HepG2 (cell line): ENCODE measurements around the gene PARP6. TPM values are rescaled to one million over a fixed set of nuclear protein-coding genes. Genes with fewer than 3 reads are reported as not detected.

Source experiments
- ATAC-seq: fragments of 200-7000 bp; cut with Tn5 transposase; 3 replicates; pipeline ENCODE4 v1.9.1; 2020; ENCODE audit warnings: mild to moderate bottlenecking, moderate library complexity
- BruUV-seq: library from RNA; stranded (reverse); fragments of 400-500 nt; replicated peaks from 2 replicates; lab custom pipeline; 2021; lab: Mats Ljungman, UMichigan
- CTCF ChIA-PET: fragments of 300-600 bp; formaldehyde crosslinking; extraction: SDS; loops from one replicate; lab custom pipeline; 2021; ENCODE audit warnings: low total read pairs, inconsistent platforms, low intra/inter-chr PET ratio; lab: Yijun Ruan, JAX
- POLR2A ChIA-PET: fragments of 350-600 bp; sonication (Branson Sonifier 250); formaldehyde crosslinking; loops from one replicate; lab custom pipeline; 2020; ENCODE audit warnings: antibody characterized with exemption, inconsistent platforms; lab: Yijun Ruan, JAX
- DNase-seq: peaks from one replicate; pipeline ENCODE4 v3.0.0-alpha.2; 2015; ENCODE audit warnings: low spot score
- FAIRE-seq: peaks from 3 replicates; lab custom pipeline; 2011; peaks lifted over from hg19 to GRCh38; lab: Jason Lieb, UNC
- H2AFZ ChIP-seq: one replicate; pipeline ENCODE4 v1.6.1; 2011; ENCODE audit warnings: low read length, inconsistent platforms
- H3K27ac ChIP-seq: fragments of 300-600 bp; 3 replicates; pipeline ENCODE4 v1.8.0; 2011; ENCODE audit warnings: mixed run types, mild to moderate bottlenecking, mixed read lengths, low read length, inconsistent platforms; ENCODE audit not compliant: insufficient read depth; ENCODE audit errors: extremely low read length
- H3K27me3 ChIP-seq, 2 experiments: fragments of 200-600 bp in 1 of 2; 2 replicates in 1 of 2; 3 replicates in 1 of 2; pipeline versions ENCODE4 v1.6.0 to v1.8.0; 2011; ENCODE audit warnings: low read length in 2 of 2, mild to moderate bottlenecking in 2 of 2, moderate library complexity in 2 of 2, inconsistent platforms in 1 of 2; ENCODE audit not compliant: insufficient read depth in 2 of 2, control insufficient read depth in 1 of 2
- H3K36me3 ChIP-seq, 2 experiments: fragments of 200-600 bp in 1 of 2; replicated peaks in 1 of 2; 2 replicates in 1 of 2; 3 replicates in 1 of 2; pipeline versions ENCODE4 v1.5.1 to v1.8.0; 2011; ENCODE audit warnings: low read length in 2 of 2, inconsistent platforms in 1 of 2; ENCODE audit not compliant: insufficient read depth in 2 of 2, control insufficient read depth in 1 of 2
- H3K4me1 ChIP-seq: 2 replicates; pipeline ENCODE4 v1.5.1; 2012; ENCODE audit warnings: low read length, inconsistent platforms; ENCODE audit not compliant: insufficient read depth
- H3K4me2 ChIP-seq: 2 replicates; pipeline ENCODE4 v1.6.0; 2011; ENCODE audit warnings: low read depth, low read length, inconsistent platforms
- H3K4me3 ChIP-seq, 3 experiments: fragments of 200-600 bp in 1 of 3; sonication (generic), shearing (Covaris generic) in 1 of 3; replicated peaks in 1 of 3; 2 replicates each; pipeline ENCODE4 v1.5.1; 2011 to 2016; ENCODE audit warnings: low read length in 3 of 3, inconsistent platforms in 2 of 3, low read depth in 2 of 3, mild to moderate bottlenecking in 2 of 3, control low read depth in 1 of 3, mixed read lengths in 1 of 3; ENCODE audit not compliant: insufficient read depth in 1 of 3
- H3K79me2 ChIP-seq: one replicate; pipeline ENCODE4 v1.6.1; 2011; ENCODE audit warnings: low read length, inconsistent platforms; ENCODE audit not compliant: insufficient read depth
- H3K9ac ChIP-seq: 2 replicates; pipeline ENCODE4 v1.6.0; 2011; ENCODE audit warnings: mild to moderate bottlenecking, low read depth, low read length, inconsistent platforms; ENCODE audit not compliant: insufficient read depth
- H3K9me3 ChIP-seq: 2 replicates; pipeline ENCODE4 v1.5.1; 2012; ENCODE audit warnings: mild to moderate bottlenecking, low read length
- H4K20me1 ChIP-seq: 2 replicates; pipeline ENCODE4 v1.6.0; 2011; ENCODE audit warnings: inconsistent platforms, mild to moderate bottlenecking, low read length, moderate library complexity; ENCODE audit not compliant: insufficient read depth
- EP300 ChIP-seq, 3 experiments: sonication (generic) in 1 of 3; formaldehyde crosslinking in 1 of 3; IDR thresholded peaks; 2 replicates each; pipeline versions ENCODE4 v1.5.1 to v1.6.1; 2011 to 2020; ENCODE audit warnings: low read depth in 2 of 3, low read length in 2 of 3, borderline replicate concordance in 1 of 3, improper control_type of control experiment in 1 of 3, mild to moderate bottlenecking in 1 of 3, missing genetic modification reagents in 1 of 3, moderate library complexity in 1 of 3
- RBM39 ChIP-seq: fragments of 200-400 bp; formaldehyde crosslinking; IDR thresholded peaks from one replicate; pipeline ENCODE4 v1.6.1; 2018; ENCODE audit warnings: antibody characterized with exemption, mild to moderate bottlenecking, low read depth, low read length; ENCODE audit not compliant: poor library complexity, severe bottlenecking
- SP140L ChIP-seq: sonication (generic); formaldehyde crosslinking; IDR thresholded peaks from 2 replicates; pipeline ENCODE4 v1.4.0; 2020; ENCODE audit warnings: missing genetic modification reagents, borderline replicate concordance
- TARDBP ChIP-seq: sonication (generic); formaldehyde crosslinking; IDR thresholded peaks from 2 replicates; pipeline ENCODE4 v1.8.0; 2022; ENCODE audit warnings: mild to moderate bottlenecking, missing genetic modification reagents
- ZFP37 ChIP-seq: sonication (generic); formaldehyde crosslinking; IDR thresholded peaks from 2 replicates; pipeline ENCODE4 v1.4.0; 2020; ENCODE audit warnings: missing genetic modification reagents, borderline replicate concordance
- ZNF180 ChIP-seq: sonication (generic); formaldehyde crosslinking; IDR thresholded peaks from 2 replicates; pipeline ENCODE4 v1.4.0; 2020; ENCODE audit warnings: low read depth, missing genetic modification reagents, borderline replicate concordance
- ZNF274 ChIP-seq: sonication (generic); formaldehyde crosslinking; IDR thresholded peaks from 2 replicates; pipeline ENCODE4 v1.5.1; 2020; ENCODE audit warnings: mild to moderate bottlenecking, missing genetic modification reagents
- ZNF30 ChIP-seq: sonication (generic); formaldehyde crosslinking; IDR thresholded peaks from 2 replicates; pipeline ENCODE4 v1.5.0; 2020; ENCODE audit warnings: mild to moderate bottlenecking, missing genetic modification reagents
- ZNF354B ChIP-seq: sonication (generic); formaldehyde crosslinking; IDR thresholded peaks from 2 replicates; pipeline ENCODE4 v1.8.0; 2022; ENCODE audit warnings: mild to moderate bottlenecking, missing genetic modification reagents
- ZNF451 ChIP-seq: sonication (generic); formaldehyde crosslinking; IDR thresholded peaks from 2 replicates; pipeline ENCODE4 v1.5.0; 2020; ENCODE audit warnings: mild to moderate bottlenecking, missing genetic modification reagents
- ZSCAN20 ChIP-seq: sonication (generic); formaldehyde crosslinking; IDR thresholded peaks from 2 replicates; pipeline ENCODE4 v1.4.0; 2020; ENCODE audit warnings: missing genetic modification reagents, mild to moderate bottlenecking, borderline replicate concordance
- WGBS: methylation state at CpG from one replicate; pipeline ENCODE4 v1.1.6; 2017; ENCODE audit warnings: low lambda C conversion rate; 5-methylcytosine and 5-hydroxymethylcytosine counted together
- in situ Hi-C: cut with HindIII; loops from 2 replicates; pipeline ENCODE4 v1.10.0; 2017; ENCODE audit warnings: low pct_unique_long_range_greater_than_20kb; ENCODE audit not compliant: extremely low pct_ligation_motif_present
- intact Hi-C: fragments of 100-400 bp; cut with micrococcal nuclease; formaldehyde crosslinking; loops from one replicate; pipeline ENCODE4 v1.10.0; 2022; ENCODE audit not compliant: unreplicated experiment
- polyA plus RNA-seq, 8 experiments: library from polyadenylated mRNA; depleted of rRNA in 3 of 8; stranded (reverse) in 7 of 8; unstranded in 1 of 8; fragments of >200 nt; fragmentation: Illumina TruSeq in 4 of 8; extraction: Trizol in 4 of 8; gene quantifications; 2 replicates each; pipeline versions ENCODE4 v1.2.1 to v1.2.3, GENCODE V29; 2011 to 2016; ENCODE audit warnings: low read depth in 4 of 8, missing spikeins in 1 of 8, mixed read lengths in 1 of 8; ENCODE audit not compliant: insufficient read depth in 1 of 8
- total RNA-seq, 5 experiments: library from RNA; depleted of rRNA; stranded (reverse); fragments of >200 nt; fragmentation: Illumina TruSeq; extraction: Trizol; gene quantifications; 2 replicates each; pipeline ENCODE4 v1.2.3, GENCODE V29; 2016; ENCODE audit warnings: low read depth in 1 of 5
- TF ChIP-seq, protein P1 (sequence below), 2 experiments: sonication (generic) in 1 of 2; formaldehyde crosslinking in 1 of 2; IDR thresholded peaks; 2 replicates each; pipeline versions ENCODE4 v1.4.0 to v1.6.1; 2016 to 2020; ENCODE audit warnings: borderline replicate concordance in 1 of 2, low read depth in 1 of 2, mild to moderate bottlenecking in 1 of 2, missing genetic modification reagents in 1 of 2
- TF ChIP-seq, protein P2 (sequence below): sonication (generic); formaldehyde crosslinking; IDR thresholded peaks from 2 replicates; pipeline ENCODE4 v1.5.1; 2020; ENCODE audit warnings: mild to moderate bottlenecking, moderate library complexity, missing genetic modification reagents

The PARP6 gene
- total and polyA plus RNA-seq, 2 of the 13 experiments (the other 11 are each of a cell fraction or from before 2014, with no cell fraction given) = 0.22 to 0.87 TPM

GRCh38 chr15:72231066-72231832 lies 41.1 kb downstream of the PARP6 start, which contains the start of gene PKM:
Gene PKM, minus strand, starts transcription at chr15:72231190. Its CDS starts 12,093 bp downstream, at chr15:72219097.
- Histone ChIP-seq H3K9me3 (no peaks in the 10 kb centered on the region), H3K27ac (peak within 1 kb of the TSS; percentile 77), H3K36me3 (no peaks in the 10 kb centered on the region; a peak in 1 of 5 replicates), H3K4me2 (peak within 1 kb of the TSS; percentile 95), H3K4me1 (peaks cover 60% of the 10 kb centered on the region), H3K27me3 (no peaks in the 10 kb centered on the region; a peak in 1 of 5 replicates), H3K79me2 (peaks cover 51% of the 10 kb centered on the region), H4K20me1 (peaks cover 27% of the 10 kb centered on the region), H3K9ac (peak within 1 kb of the TSS; percentile 94), H2AFZ (no peak within 1 kb of the TSS), H3K4me3 (peak within 1 kb of the TSS; percentile 81 to 99 (median 96))
- DNase-seq (peak; percentile 93), FAIRE-seq (peak; percentile 46), ATAC-seq (peak; percentile 79)
- in situ Hi-C loops (no loop called here), intact Hi-C loops (loop anchor here (1.0 to 2.0 kb wide), 3 partner anchors 32 to 121 kb away; no protein-coding TSS in a partner anchor)
- 0% methylated on average over 8 of the region's 67 CpGs for WGBS
- CTCF ChIA-PET = no interaction called here
- BruUV-seq = no TSS peak
- POLR2A ChIA-PET = interaction anchor here (1.0 to 3.1 kb wide), 7 partner anchors 10 to 455 kb away, joined by 3 to 33 read pairs (median 5); partner anchors contain the start of genes BBS4, GRAMD2A and HIGD2B
- TF ChIP-seq ZNF30 (CRISPR knock-in tag) (no peak), TARDBP (peak; percentile 59; the same call in 1 of the 2 replicates), ZNF451 (CRISPR knock-in tag) (peak; percentile 93; the same call in 1 of the 2 replicates), SP140L (no peak), ZSCAN20 (peak; percentile 95), ZFP37 (no peak), RBM39 (peak; percentile 96), ZNF274 (peak; percentile 42), EP300 (IDR thresholded peaks at IDR 0.05; ENCODE audit: low read depth in 2 of 2, low read length in 2 of 2) (0 out of 4 replicates have a peak, but pooled peaks of 1 of the 2 experiments have one; percentile 18), EP300 (CRISPR knock-in tag; IDR thresholded peaks at IDR 0.05; ENCODE audit: borderline replicate concordance) (no peak; the same call in 1 of the 2 replicates), ZNF180 (CRISPR knock-in tag) (peak; percentile 69; the same call in 1 of the 2 replicates), ZNF354B (CRISPR knock-in tag) (no peak)
- TF ChIP-seq, protein P1, sequence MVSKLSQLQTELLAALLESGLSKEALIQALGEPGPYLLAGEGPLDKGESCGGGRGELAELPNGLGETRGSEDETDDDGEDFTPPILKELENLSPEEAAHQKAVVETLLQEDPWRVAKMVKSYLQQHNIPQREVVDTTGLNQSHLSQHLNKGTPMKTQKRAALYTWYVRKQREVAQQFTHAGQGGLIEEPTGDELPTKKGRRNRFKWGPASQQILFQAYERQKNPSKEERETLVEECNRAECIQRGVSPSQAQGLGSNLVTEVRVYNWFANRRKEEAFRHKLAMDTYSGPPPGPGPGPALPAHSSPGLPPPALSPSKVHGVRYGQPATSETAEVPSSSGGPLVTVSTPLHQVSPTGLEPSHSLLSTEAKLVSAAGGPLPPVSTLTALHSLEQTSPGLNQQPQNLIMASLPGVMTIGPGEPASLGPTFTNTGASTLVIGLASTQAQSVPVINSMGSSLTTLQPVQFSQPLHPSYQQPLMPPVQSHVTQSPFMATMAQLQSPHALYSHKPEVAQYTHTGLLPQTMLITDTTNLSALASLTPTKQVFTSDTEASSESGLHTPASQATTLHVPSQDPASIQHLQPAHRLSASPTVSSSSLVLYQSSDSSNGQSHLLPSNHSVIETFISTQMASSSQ (IDR thresholded peaks at IDR 0.05; ENCODE audit: low read depth) = no peak; the same call in 1 of the 2 replicates
- TF ChIP-seq, protein P1 (CRISPR knock-in tag; IDR thresholded peaks at IDR 0.05; ENCODE audit: borderline replicate concordance) = peak; percentile 60; the same call in 1 of the 2 replicates
- TF ChIP-seq, protein P2, sequence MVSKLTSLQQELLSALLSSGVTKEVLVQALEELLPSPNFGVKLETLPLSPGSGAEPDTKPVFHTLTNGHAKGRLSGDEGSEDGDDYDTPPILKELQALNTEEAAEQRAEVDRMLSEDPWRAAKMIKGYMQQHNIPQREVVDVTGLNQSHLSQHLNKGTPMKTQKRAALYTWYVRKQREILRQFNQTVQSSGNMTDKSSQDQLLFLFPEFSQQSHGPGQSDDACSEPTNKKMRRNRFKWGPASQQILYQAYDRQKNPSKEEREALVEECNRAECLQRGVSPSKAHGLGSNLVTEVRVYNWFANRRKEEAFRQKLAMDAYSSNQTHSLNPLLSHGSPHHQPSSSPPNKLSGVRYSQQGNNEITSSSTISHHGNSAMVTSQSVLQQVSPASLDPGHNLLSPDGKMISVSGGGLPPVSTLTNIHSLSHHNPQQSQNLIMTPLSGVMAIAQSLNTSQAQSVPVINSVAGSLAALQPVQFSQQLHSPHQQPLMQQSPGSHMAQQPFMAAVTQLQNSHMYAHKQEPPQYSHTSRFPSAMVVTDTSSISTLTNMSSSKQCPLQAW = peak; percentile 46
